IPS-15b (cell line): Measurements from ENCODE around the gene TMEM120B.

Source experiments
- H3K27me3 ChIP-seq: one replicate; pipeline ENCODE4 v1.6.1; 2013; ENCODE audit warnings: low read length; ENCODE audit not compliant: control insufficient read depth, insufficient read depth
- H3K36me3 ChIP-seq: one replicate; pipeline ENCODE4 v1.6.1; 2013; ENCODE audit warnings: low read length; ENCODE audit not compliant: control insufficient read depth, insufficient read depth
- H3K4me1 ChIP-seq: one replicate; pipeline ENCODE4 v1.6.1; 2013; ENCODE audit warnings: mild to moderate bottlenecking, low read length; ENCODE audit not compliant: control insufficient read depth, insufficient read depth
- H3K4me3 ChIP-seq: one replicate; pipeline ENCODE4 v1.5.1; 2013; ENCODE audit warnings: low read depth, low read length
- H3K9ac ChIP-seq: one replicate; pipeline ENCODE4 v1.6.1; 2013; ENCODE audit warnings: low read depth, mild to moderate bottlenecking, low read length
- H3K9me3 ChIP-seq: one replicate; pipeline ENCODE4 v1.6.1; 2013; ENCODE audit warnings: mild to moderate bottlenecking, low read length; ENCODE audit not compliant: control insufficient read depth, insufficient read depth

TMEM120B gene

GRCh38 chr12:121767525-121768016, 55.0 kb downstream of the TMEM120B start:
- Histone ChIP-seq H3K9me3 (no peaks in the 10 kb centered on the region), H3K4me1 (peaks cover 2% of the 10 kb centered on the region), H3K9ac (no peak overlapping the region)

GRCh38 chr12:121769297-121769830, 56.8 kb downstream of the TMEM120B start:
- Histone ChIP-seq H3K4me1 (peaks cover 2% of the 10 kb centered on the region), H3K9ac (no peak overlapping the region), H3K9me3 (no peaks in the 10 kb centered on the region)

More at GRCh38 chr12:121767525-121768016, 55.0 kb downstream of the TMEM120B start:
- H3K27me3 ChIP-seq: no peaks in the 10 kb centered on the region
- no peak overlapping the region for H3K4me3 ChIP-seq
- peaks cover 8% of the 10 kb centered on the region for H3K36me3 ChIP-seq

GRCh38 chr12:121769831-121770301, 57.3 kb downstream of the TMEM120B start:
- Histone ChIP-seq H3K4me3 (no peak overlapping the region), H3K4me1 (peaks cover 2% of the 10 kb centered on the region), H3K36me3 (peaks cover 2% of the 10 kb centered on the region), H3K9me3 (no peaks in the 10 kb centered on the region), H3K9ac (no peak overlapping the region), H3K27me3 (no peaks in the 10 kb centered on the region)

More at GRCh38 chr12:121769297-121769830, 56.8 kb downstream of the TMEM120B start:
- no peak overlapping the region for H3K4me3 ChIP-seq
- H3K27me3 ChIP-seq: no peaks in the 10 kb centered on the region
- H3K36me3 ChIP-seq: peaks cover 2% of the 10 kb centered on the region

GRCh38 chr12:121770388-121770787, 57.8 kb downstream of the TMEM120B start:
- Histone ChIP-seq H3K27me3 (no peaks in the 10 kb centered on the region), H3K9ac (peak overlapping the region; percentile 37), H3K4me3 (no peak overlapping the region), H3K36me3 (peaks cover 2% of the 10 kb centered on the region), H3K9me3 (no peaks in the 10 kb centered on the region), H3K4me1 (peaks cover 2% of the 10 kb centered on the region)

- Histone ChIP-seq H3K4me3 (no peak overlapping the region), H3K9me3 (no peaks in the 10 kb centered on the region), H3K9ac (peak overlapping the region; percentile 37)
Measured at GRCh38 chr12:121770813-121771625, 58.5 kb downstream of the TMEM120B start.

GRCh38 chr12:121773011-121773777, 60.6 kb downstream of the TMEM120B start:
- H3K9ac ChIP-seq: no peak overlapping the region

More at GRCh38 chr12:121770813-121771625, 58.5 kb downstream of the TMEM120B start:
- H3K36me3 ChIP-seq: peaks cover 4% of the 10 kb centered on the region
- H3K4me1 ChIP-seq: peaks cover 2% of the 10 kb centered on the region
- no peaks in the 10 kb centered on the region for H3K27me3 ChIP-seq

GRCh38 chr12:121774968-121775474, 62.5 kb downstream of the TMEM120B start:
- Histone ChIP-seq H3K4me3 (no peak overlapping the region), H3K36me3 (peaks cover 18% of the 10 kb centered on the region), H3K27me3 (no peaks in the 10 kb centered on the region), H3K9me3 (no peaks in the 10 kb centered on the region), H3K9ac (peak overlapping the region; percentile 32), H3K4me1 (peaks cover 2% of the 10 kb centered on the region)

More at GRCh38 chr12:121773011-121773777, 60.6 kb downstream of the TMEM120B start:
- H3K4me1 ChIP-seq: peaks cover 2% of the 10 kb centered on the region
- H3K27me3 ChIP-seq: no peaks in the 10 kb centered on the region
- H3K36me3 ChIP-seq: peaks cover 5% of the 10 kb centered on the region
- no peak overlapping the region for H3K4me3 ChIP-seq
- no peaks in the 10 kb centered on the region for H3K9me3 ChIP-seq

- Histone ChIP-seq H3K27me3 (no peaks in the 10 kb centered on the region), H3K4me1 (peaks cover 1% of the 10 kb centered on the region), H3K9ac (no peak overlapping the region), H3K36me3 (peaks cover 23% of the 10 kb centered on the region), H3K4me3 (no peak overlapping the region), H3K9me3 (no peaks in the 10 kb centered on the region)
Measured at GRCh38 chr12:121775501-121775900, 62.9 kb downstream of the TMEM120B start.

GRCh38 chr12:121776190-121777098, 63.9 kb downstream of the TMEM120B start:
- no peaks in the 10 kb centered on the region for H3K9me3 ChIP-seq
- no peak overlapping the region for H3K4me3 ChIP-seq
- peaks cover 29% of the 10 kb centered on the region for H3K36me3 ChIP-seq
- H3K27me3 ChIP-seq: no peaks in the 10 kb centered on the region
- no peak overlapping the region for H3K9ac ChIP-seq
- no peaks in the 10 kb centered on the region for H3K4me1 ChIP-seq

GRCh38 chr12:121778567-121779421, 66.2 kb downstream of the TMEM120B start:
- peaks cover 29% of the 10 kb centered on the region for H3K36me3 ChIP-seq
- H3K27me3 ChIP-seq: no peaks in the 10 kb centered on the region
- no peaks in the 10 kb centered on the region for H3K9me3 ChIP-seq
- no peak overlapping the region for H3K9ac ChIP-seq
- no peak overlapping the region for H3K4me3 ChIP-seq
- H3K4me1 ChIP-seq: no peaks in the 10 kb centered on the region
